Measurements from ENCODE around the gene TMCC1. TPM values are rescaled to one million over a fixed set of nuclear protein-coding genes. Genes with fewer than 3 reads are reported as not detected.

The TMCC1 gene
- polyA plus RNA-seq, 1 of the 3 experiments (the other 2 are of a cell fraction), result 7.2 TPM

DNA sequence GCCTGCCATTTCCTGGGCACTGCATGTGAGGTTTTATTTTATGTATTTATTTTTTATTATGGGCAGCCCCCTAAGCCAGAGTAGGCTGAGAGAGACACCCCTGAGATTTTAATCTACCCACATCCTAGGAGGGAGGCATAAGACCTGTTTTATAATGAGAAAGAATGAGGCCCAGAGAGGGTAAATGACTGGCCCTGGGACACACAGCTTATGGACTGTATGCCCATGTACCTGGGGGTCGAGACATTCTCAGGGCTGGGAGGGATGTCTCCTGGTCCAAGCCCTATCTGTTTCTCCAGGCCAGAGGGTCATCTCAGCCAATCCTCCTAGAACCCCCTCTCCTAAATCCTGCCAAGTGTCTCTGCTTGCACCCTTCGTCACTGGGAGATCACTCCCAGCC is 293.2 kb downstream of the TMCC1 start (continued):
- TF ChIP-seq USF2 (IDR thresholded peaks at IDR 0.05; ENCODE audit: borderline replicate concordance, low read depth, low read length), result no peak
- no peak for TF ChIP-seq YY1 (IDR thresholded peaks at IDR 0.05; ENCODE audit: low read depth)

DNA sequence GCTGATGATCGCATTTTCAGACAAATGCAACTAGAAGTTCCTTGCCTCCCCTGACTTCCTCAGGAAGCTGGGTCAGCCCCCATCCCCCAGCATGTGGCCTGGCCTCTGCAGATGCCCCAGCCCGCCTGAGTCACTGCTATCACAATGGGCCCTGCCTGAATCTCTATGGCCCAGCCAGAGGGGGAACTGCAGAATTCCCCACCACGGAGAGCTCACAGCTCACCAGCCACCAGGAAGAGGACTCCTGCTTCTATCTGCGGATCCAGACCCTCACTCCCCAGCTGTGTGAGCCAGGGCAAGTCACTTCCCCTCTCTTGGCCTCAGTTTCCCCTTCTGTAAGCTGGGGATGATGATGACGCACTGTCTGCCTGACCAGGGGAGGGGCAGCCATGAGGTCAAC is 293.9 kb downstream of the TMCC1 start:
- Histone ChIP-seq H3K9me2 (no peaks in the 10 kb centered on the region), H3K4me3 (ENCODE audit: low read depth in 2 of 2, low read length in 1 of 2) (no peak overlapping the region), H3K4me2 (peak overlapping the region; percentile 26; the same call in 1 of the 2 replicates), H3K27me3 (ENCODE audit: insufficient read depth) (no peaks in the 10 kb centered on the region), H3K79me2 (ENCODE audit: insufficient read depth) (peaks cover 42% of the 10 kb centered on the region), H3K9me3 (no peaks in the 10 kb centered on the region), H4K20me1 (ENCODE audit: insufficient read depth) (peaks cover 10% of the 10 kb centered on the region), H3K4me1 (ENCODE audit: control insufficient read depth in 1 of 2, insufficient read depth in 2 of 2, low read depth in 1 of 2, low read length in 1 of 2) (peaks cover 2 to 23% of the 10 kb centered on the region in 2 experiments; a peak in 3 of 4 replicates), H3K36me3 (replicated peaks in 1 of 2; ENCODE audit: control insufficient read depth in 1 of 2, insufficient read depth in 2 of 2, low read length in 1 of 2) (no peaks in the 10 kb centered on the region), H3F3A (replicated peaks; ENCODE audit: insufficient read depth) (peaks cover 6% of the 10 kb centered on the region), H3K27ac (ENCODE audit: low read depth in 2 of 2, low read length in 1 of 2) (peak overlapping the region in 1 of 2 experiments; percentile 36; a peak in 1 of 4 replicates), H3K9ac (no peak overlapping the region), H2AFZ (ENCODE audit: low read depth) (no peak overlapping the region)
- ChIA-PET CTCF (interaction anchor here (0.6 to 1.1 kb wide), 3 partner anchors 9 to 167 kb away, joined by 3 to 4 read pairs (median 3); no protein-coding TSS in a partner anchor), POLR2A (no interaction called here)
- DNase-seq, result no peak
- no peak for TF ChIP-seq POLR2AphosphoS5 (IDR thresholded peaks at IDR 0.05; ENCODE audit: low read depth, low read length)
- TF ChIP-seq, protein P1, sequence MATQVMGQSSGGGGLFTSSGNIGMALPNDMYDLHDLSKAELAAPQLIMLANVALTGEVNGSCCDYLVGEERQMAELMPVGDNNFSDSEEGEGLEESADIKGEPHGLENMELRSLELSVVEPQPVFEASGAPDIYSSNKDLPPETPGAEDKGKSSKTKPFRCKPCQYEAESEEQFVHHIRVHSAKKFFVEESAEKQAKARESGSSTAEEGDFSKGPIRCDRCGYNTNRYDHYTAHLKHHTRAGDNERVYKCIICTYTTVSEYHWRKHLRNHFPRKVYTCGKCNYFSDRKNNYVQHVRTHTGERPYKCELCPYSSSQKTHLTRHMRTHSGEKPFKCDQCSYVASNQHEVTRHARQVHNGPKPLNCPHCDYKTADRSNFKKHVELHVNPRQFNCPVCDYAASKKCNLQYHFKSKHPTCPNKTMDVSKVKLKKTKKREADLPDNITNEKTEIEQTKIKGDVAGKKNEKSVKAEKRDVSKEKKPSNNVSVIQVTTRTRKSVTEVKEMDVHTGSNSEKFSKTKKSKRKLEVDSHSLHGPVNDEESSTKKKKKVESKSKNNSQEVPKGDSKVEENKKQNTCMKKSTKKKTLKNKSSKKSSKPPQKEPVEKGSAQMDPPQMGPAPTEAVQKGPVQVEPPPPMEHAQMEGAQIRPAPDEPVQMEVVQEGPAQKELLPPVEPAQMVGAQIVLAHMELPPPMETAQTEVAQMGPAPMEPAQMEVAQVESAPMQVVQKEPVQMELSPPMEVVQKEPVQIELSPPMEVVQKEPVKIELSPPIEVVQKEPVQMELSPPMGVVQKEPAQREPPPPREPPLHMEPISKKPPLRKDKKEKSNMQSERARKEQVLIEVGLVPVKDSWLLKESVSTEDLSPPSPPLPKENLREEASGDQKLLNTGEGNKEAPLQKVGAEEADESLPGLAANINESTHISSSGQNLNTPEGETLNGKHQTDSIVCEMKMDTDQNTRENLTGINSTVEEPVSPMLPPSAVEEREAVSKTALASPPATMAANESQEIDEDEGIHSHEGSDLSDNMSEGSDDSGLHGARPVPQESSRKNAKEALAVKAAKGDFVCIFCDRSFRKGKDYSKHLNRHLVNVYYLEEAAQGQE (IDR thresholded peaks at IDR 0.05; ENCODE audit: low read depth, low read length), result peak; percentile 75
- WGBS (ENCODE audit: low lambda C conversion rate), result 80% methylated on average over 1 of the region's 5 CpGs

DNA sequence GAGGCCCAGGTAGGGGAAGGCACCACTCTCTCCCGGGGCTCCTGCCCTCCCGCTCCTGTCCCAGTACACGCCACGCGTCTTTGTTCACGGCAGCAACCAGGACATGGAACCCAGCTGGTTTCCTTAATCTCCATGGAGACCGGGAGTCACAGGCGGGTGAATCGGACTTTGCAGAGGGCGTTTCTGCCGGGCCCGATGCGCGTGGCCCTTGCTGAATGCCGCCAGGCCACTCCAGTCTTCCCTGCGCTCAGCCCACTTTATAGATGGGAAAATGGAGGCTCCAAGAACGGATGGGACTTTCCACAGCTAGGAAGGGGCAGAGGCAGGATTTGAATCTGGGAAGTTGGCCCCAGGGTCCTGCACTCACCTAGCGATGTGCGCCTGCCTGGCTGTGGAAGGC is 294.4 kb downstream of the TMCC1 start:
- peaks cover 38% of the 10 kb centered on the region for H3K79me2 ChIP-seq (ENCODE audit: insufficient read depth)
- H3K4me3 ChIP-seq (ENCODE audit: low read depth in 2 of 2, low read length in 1 of 2), result no peak overlapping the region
- H3F3A ChIP-seq (replicated peaks; ENCODE audit: insufficient read depth), result peaks cover 7% of the 10 kb centered on the region
- 97% methylated on average over 18 of the region's 19 CpGs for WGBS (ENCODE audit: low lambda C conversion rate)
- no peaks in the 10 kb centered on the region for H3K27me3 ChIP-seq (ENCODE audit: insufficient read depth)
- no peak overlapping the region for H3K9ac ChIP-seq
- H3K9me2 ChIP-seq, result no peaks in the 10 kb centered on the region
- peaks cover 2 to 23% of the 10 kb centered on the region in 2 experiments; a peak in 3 of 4 replicates for H3K4me1 ChIP-seq (ENCODE audit: control insufficient read depth in 1 of 2, insufficient read depth in 2 of 2, low read depth in 1 of 2, low read length in 1 of 2)
- ChIA-PET POLR2A (no interaction called here), CTCF (interaction anchor here (1.1 kb wide), 1 partner anchor 10 kb away, joined by 4 read pairs; no protein-coding TSS in a partner anchor)
- H3K4me2 ChIP-seq, result peak overlapping the region; percentile 26; the same call in 1 of the 2 replicates
- no peak for DNase-seq
- H2AFZ ChIP-seq (ENCODE audit: low read depth), result no peak overlapping the region
- no peaks in the 10 kb centered on the region for H3K9me3 ChIP-seq
- H4K20me1 ChIP-seq (ENCODE audit: insufficient read depth), result peaks cover 5% of the 10 kb centered on the region; the same call in 1 of the 2 replicates
- H3K27ac ChIP-seq (ENCODE audit: low read depth in 2 of 2, low read length in 1 of 2), result peak overlapping the region in 1 of 2 experiments; percentile 36; a peak in 1 of 4 replicates
- H3K36me3 ChIP-seq (replicated peaks in 1 of 2; ENCODE audit: control insufficient read depth in 1 of 2, insufficient read depth in 2 of 2, low read length in 1 of 2), result no peaks in the 10 kb centered on the region
- TF ChIP-seq TCF12 (IDR thresholded peaks at IDR 0.05) (no peak), RFX5 (IDR thresholded peaks at IDR 0.05; ENCODE audit: low read length) (no peak), USF2 (IDR thresholded peaks at IDR 0.05; ENCODE audit: borderline replicate concordance, low read depth, low read length) (no peak), POLR2AphosphoS5 (IDR thresholded peaks at IDR 0.05; ENCODE audit: low read depth, low read length) (no peak), EZH2phosphoT487 (IDR thresholded peaks at IDR 0.05; ENCODE audit: borderline replicate concordance, low read depth) (no peak), USF1 (IDR thresholded peaks at IDR 0.05; ENCODE audit: borderline replicate concordance, low read depth) (no peak), RXRA (IDR thresholded peaks at IDR 0.05; ENCODE audit: borderline replicate concordance, low read depth) (no peak)
- TF ChIP-seq, protein P2, sequence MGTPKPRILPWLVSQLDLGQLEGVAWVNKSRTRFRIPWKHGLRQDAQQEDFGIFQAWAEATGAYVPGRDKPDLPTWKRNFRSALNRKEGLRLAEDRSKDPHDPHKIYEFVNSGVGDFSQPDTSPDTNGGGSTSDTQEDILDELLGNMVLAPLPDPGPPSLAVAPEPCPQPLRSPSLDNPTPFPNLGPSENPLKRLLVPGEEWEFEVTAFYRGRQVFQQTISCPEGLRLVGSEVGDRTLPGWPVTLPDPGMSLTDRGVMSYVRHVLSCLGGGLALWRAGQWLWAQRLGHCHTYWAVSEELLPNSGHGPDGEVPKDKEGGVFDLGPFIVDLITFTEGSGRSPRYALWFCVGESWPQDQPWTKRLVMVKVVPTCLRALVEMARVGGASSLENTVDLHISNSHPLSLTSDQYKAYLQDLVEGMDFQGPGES (IDR thresholded peaks at IDR 0.05; ENCODE audit: low read depth, low read length), result no peak
- TF ChIP-seq, protein P3, sequence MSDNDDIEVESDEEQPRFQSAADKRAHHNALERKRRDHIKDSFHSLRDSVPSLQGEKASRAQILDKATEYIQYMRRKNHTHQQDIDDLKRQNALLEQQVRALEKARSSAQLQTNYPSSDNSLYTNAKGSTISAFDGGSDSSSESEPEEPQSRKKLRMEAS (IDR thresholded peaks at IDR 0.05; ENCODE audit: low read depth), result no peak
- TF ChIP-seq, protein P1 (IDR thresholded peaks at IDR 0.05; ENCODE audit: low read depth, low read length), result no peak
